ENCODE data around the gene CCDC3.
A peak's percentile ranks its signal among the peaks of the same experiment; 100 is the strongest.

- TF ChIP-seq POLR2A (IDR thresholded peaks at IDR 0.05; ENCODE audit: low read length) (no peak), MAFK (IDR thresholded peaks at IDR 0.05; ENCODE audit: partially characterized antibody) (no peak), MAX (IDR thresholded peaks at IDR 0.05) (no peak), CTCF (IDR thresholded peaks at IDR 0.05) (peak; percentile 80)
Measured at GRCh38 chr10:12902135-12902572, 99.4 kb downstream of the CCDC3 start.
